Measurements from ENCODE around the gene LYPD6.

The LYPD6 gene

GRCh38 chr2:149409506-149409905 is 79.1 kb downstream of the LYPD6 start:
- no peak for DNase-seq (ENCODE audit: low spot score)

- no peak for DNase-seq (ENCODE audit: low spot score)
These were observed 80.5 kb downstream of the LYPD6 start for GRCh38 chr2:149410701-149411484.

GRCh38 chr2:149413487-149413886 is 83.1 kb downstream of the LYPD6 start:
- no peak for DNase-seq (ENCODE audit: low spot score)

GRCh38 chr2:149415086-149415485 is 84.7 kb downstream of the LYPD6 start:
- DNase-seq (ENCODE audit: low spot score) = no peak

GRCh38 chr2:149418065-149418464 is 87.7 kb downstream of the LYPD6 start:
- DNase-seq (ENCODE audit: low spot score) = no peak

GRCh38 chr2:149420053-149420963 is 89.9 kb downstream of the LYPD6 start:
- no peak for DNase-seq (ENCODE audit: low spot score)

- DNase-seq (ENCODE audit: low spot score) = no peak
These were observed 91.4 kb downstream of the LYPD6 start for GRCh38 chr2:149421791-149422190.

GRCh38 chr2:149422337-149422990 is 92.1 kb downstream of the LYPD6 start:
- no peak for DNase-seq (ENCODE audit: low spot score)

- DNase-seq (ENCODE audit: low spot score) = no peak
These were observed 92.6 kb downstream of the LYPD6 start for GRCh38 chr2:149422991-149423338.

GRCh38 chr2:149423630-149424029 is 93.2 kb downstream of the LYPD6 start:
- DNase-seq (ENCODE audit: low spot score) = no peak

- no peak for DNase-seq (ENCODE audit: low spot score)
These were observed 97.0 kb downstream of the LYPD6 start for GRCh38 chr2:149427387-149427786.

GRCh38 chr2:149428783-149429182 is 98.4 kb downstream of the LYPD6 start:
- no peak for DNase-seq (ENCODE audit: low spot score)

- no peak for DNase-seq (ENCODE audit: low spot score)
These were observed 100.7 kb downstream of the LYPD6 start for GRCh38 chr2:149430743-149431736.

- DNase-seq (ENCODE audit: low spot score) = no peak
These were observed 108.1 kb downstream of the LYPD6 start for GRCh38 chr2:149438330-149438960.

GRCh38 chr2:149441255-149441654 is 110.9 kb downstream of the LYPD6 start:
- no peak for DNase-seq (ENCODE audit: low spot score)

- DNase-seq (ENCODE audit: low spot score) = no peak
These were observed 112.0 kb downstream of the LYPD6 start for GRCh38 chr2:149442346-149442745.

- no peak for DNase-seq (ENCODE audit: low spot score)
These were observed 112.8 kb downstream of the LYPD6 start for GRCh38 chr2:149443150-149443549.

- DNase-seq (ENCODE audit: low spot score) = no peak
These were observed 116.4 kb downstream of the LYPD6 start for GRCh38 chr2:149446748-149447147.

GRCh38 chr2:149448315-149448714 is 117.9 kb downstream of the LYPD6 start:
- DNase-seq (ENCODE audit: low spot score) = no peak

GRCh38 chr2:149449017-149449416 is 118.6 kb downstream of the LYPD6 start:
- DNase-seq (ENCODE audit: low spot score) = no peak

All from CD4-positive, alpha-beta T cell treated with Interleukin-6 at 100 ng/mL for 8 hours (primary cell).